GM12891 (cell line): ENCODE results near the gene MICAL3.

ENCODE experiments used
- DNase-seq: peaks from one replicate; pipeline ENCODE4 v3.0.0; 2011; ENCODE audit warnings: low spot score; ENCODE audit not compliant: insufficient read length
- FAIRE-seq: peaks from 2 replicates; lab custom pipeline; 2011; peaks lifted over from hg19 to GRCh38; lab: Jason Lieb, UNC
- PAX5 ChIP-seq: IDR thresholded peaks from 2 replicates; pipeline ENCODE4 v1.6.1; 2011; ENCODE audit warnings: low read length, moderate library complexity, mild to moderate bottlenecking; ENCODE audit not compliant: insufficient read depth, severe bottlenecking
- POLR2A ChIP-seq: IDR thresholded peaks from 2 replicates; pipeline ENCODE4 v1.6.1; 2011; ENCODE audit warnings: low read depth, low read length, control low read depth
- POLR2AphosphoS5 ChIP-seq: IDR thresholded peaks from 2 replicates; pipeline ENCODE4 v1.6.1; 2011; ENCODE audit warnings: low read depth, low read length, control low read depth
- POU2F2 ChIP-seq: IDR thresholded peaks from 2 replicates; pipeline ENCODE4 v1.6.1; 2011; ENCODE audit warnings: low read depth, mild to moderate bottlenecking, control low read depth, low read length, moderate library complexity
- SPI1 ChIP-seq: IDR thresholded peaks from 2 replicates; pipeline ENCODE4 v1.6.1; 2011; ENCODE audit warnings: low read depth, low read length, control low read depth
- TAF1 ChIP-seq: IDR thresholded peaks from 2 replicates; pipeline ENCODE4 v1.6.1; 2011; ENCODE audit warnings: low read depth, low read length, control low read depth

MICAL3 gene

GRCh38 chr22:17982572-17983141, 41.7 kb downstream of the MICAL3 start:
- TF ChIP-seq TAF1 (no peak), POLR2A (no peak), SPI1 (no peak), POLR2AphosphoS5 (no peak), POU2F2 (no peak), PAX5 (no peak)
- DNase-seq, result no peak
- no peak for FAIRE-seq

GRCh38 chr22:17981497-17981896, 42.9 kb downstream of the MICAL3 start:
- DNase-seq (no peak), FAIRE-seq (no peak)
- TF ChIP-seq POU2F2 (no peak), SPI1 (no peak), PAX5 (no peak), POLR2A (no peak), POLR2AphosphoS5 (no peak), TAF1 (no peak)

GRCh38 chr22:17980638-17981051, 43.7 kb downstream of the MICAL3 start:
- TF ChIP-seq POLR2AphosphoS5 (0 out of 2 replicates have a peak, but pooled peaks have one; percentile 18), POU2F2 (no peak)
- peak; percentile 43 for DNase-seq
- FAIRE-seq, result peak; percentile 92

GRCh38 chr22:17980015-17980590, 44.3 kb downstream of the MICAL3 start:
- DNase-seq (no peak), FAIRE-seq (no peak)
- TF ChIP-seq TAF1, result no peak
- no peak for TF ChIP-seq POLR2AphosphoS5
- no peak for TF ChIP-seq POU2F2
- no peak for TF ChIP-seq POLR2A
- no peak for TF ChIP-seq SPI1

DNA sequence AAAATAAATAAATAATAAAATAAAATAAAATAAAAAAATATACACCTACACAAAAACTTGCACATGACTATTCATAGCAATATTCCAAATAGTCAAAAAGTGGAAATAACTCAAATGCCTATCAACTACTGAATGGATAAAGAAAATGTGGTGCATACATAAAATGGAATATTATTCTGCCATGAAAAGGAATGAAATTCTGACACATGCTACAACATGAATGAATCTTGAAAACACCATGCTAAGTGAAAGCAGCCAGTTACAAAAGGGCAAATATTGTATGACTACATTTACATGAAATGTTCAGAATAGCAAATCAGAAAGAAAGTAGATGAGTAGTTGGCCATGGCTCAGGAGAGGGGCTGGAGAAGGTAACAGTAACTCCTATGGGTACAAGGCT, 46.3 kb downstream of the MICAL3 start:
- TF ChIP-seq POLR2AphosphoS5, result no peak
- no peak for TF ChIP-seq TAF1
- TF ChIP-seq POU2F2, result no peak
- TF ChIP-seq SPI1, result no peak
- no peak for TF ChIP-seq PAX5
- TF ChIP-seq POLR2A, result no peak
- no peak for DNase-seq
- FAIRE-seq, result no peak

DNA sequence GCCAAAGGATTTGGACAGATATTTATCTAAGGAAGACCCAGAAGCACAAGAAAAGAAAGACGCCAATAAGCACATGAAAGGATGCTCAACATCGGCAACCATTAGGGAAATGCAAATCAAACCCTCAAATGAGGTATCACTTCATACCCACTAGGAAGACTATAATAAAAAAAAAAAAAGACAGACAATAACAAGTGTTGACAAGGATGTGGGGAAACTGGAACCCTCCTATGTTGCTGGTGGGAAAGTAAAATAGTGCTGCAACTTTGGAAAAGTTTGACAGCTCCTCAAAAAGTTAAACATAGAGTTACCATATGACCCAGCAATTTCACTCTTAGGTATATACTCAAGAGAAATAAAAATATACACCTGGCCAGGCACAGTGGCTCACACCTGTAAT, 47.0 kb downstream of the MICAL3 start:
- DNase-seq (no peak), FAIRE-seq (no peak)
- TF ChIP-seq POU2F2, result no peak
- no peak for TF ChIP-seq SPI1
- no peak for TF ChIP-seq POLR2A
- TF ChIP-seq TAF1, result no peak
- no peak for TF ChIP-seq POLR2AphosphoS5
- no peak for TF ChIP-seq PAX5

- DNase-seq (no peak), FAIRE-seq (no peak)
- TF ChIP-seq POU2F2, result no peak
Observed at GRCh38 chr22:17976121-17976520, 48.2 kb downstream of the MICAL3 start.

DNA sequence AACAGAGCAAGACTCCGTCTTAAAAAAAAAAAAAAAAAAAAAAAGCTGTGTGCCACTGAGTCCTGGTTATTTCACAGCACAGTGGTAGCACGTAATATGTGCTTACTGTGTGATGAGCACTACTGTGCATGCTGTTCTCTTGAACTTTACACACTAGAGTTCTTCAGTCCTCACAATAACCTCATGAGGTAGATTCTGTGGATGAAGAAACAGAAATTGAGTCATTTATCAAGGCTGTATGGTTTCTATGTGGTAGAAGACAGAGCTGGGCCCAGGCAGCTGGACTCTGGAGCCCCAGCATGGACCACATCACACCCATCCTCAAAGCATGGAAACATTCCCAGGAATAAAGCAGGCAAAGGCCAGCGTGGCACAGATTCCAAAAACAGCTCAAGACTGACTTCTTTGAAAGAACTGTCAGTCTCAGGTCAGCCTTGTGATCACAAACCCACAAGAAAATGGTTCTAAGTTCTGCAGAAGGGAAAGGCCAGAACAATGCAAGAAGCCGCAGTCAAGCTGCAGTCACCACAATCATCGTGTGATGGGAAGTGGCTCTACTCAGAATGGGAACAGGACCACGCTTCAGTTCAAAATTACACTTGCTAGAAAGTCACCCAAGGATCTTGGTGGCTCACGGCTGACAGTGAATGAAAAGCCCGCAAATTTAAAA, 49.5 kb downstream of the MICAL3 start:
- no peak for FAIRE-seq
- DNase-seq, result no peak
- TF ChIP-seq SPI1, result peak; percentile 60
- TF ChIP-seq POLR2A, result no peak
- no peak for TF ChIP-seq POU2F2

GRCh38 chr22:17974087-17974486, 50.3 kb downstream of the MICAL3 start:
- no peak for FAIRE-seq
- no peak for DNase-seq
- TF ChIP-seq POLR2AphosphoS5 (no peak), POU2F2 (no peak), TAF1 (no peak), SPI1 (no peak), PAX5 (no peak), POLR2A (no peak)

DNA sequence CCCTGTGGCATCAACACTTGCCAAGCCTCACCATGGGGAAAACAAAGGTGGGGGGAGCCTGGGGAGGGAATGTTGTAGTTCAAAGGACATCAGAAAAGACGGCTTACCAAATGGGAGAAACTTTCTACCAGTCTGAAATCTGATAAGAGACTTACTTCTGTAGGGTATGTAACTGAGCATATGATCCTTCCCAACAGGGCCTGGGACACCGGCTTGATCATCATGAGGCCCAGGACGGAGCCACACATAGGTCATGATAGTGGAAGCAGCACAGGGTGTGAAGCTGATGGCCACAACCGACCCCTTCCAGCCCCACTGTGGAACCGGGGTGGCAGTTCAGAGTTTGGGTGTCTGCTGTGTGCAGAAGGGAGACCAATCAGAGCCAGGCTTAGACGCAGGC, 51.1 kb downstream of the MICAL3 start:
- TF ChIP-seq POLR2A, result no peak
- DNase-seq (no peak), FAIRE-seq (no peak)
